Activated CD8-positive, alpha-beta memory T cell treated with anti-CD3 and anti-CD28 coated beads, Interleukin-2, amount 50 U/mL, for 24 hours (primary cell): ENCODE results near the gene PARD3.
"Not testable (repeated sequence)": the region's sequence is repeated elsewhere in the genome, so short reads cannot be mapped to it uniquely, and the experiment has no call there.

Source experiments
- DNase-seq: peaks from one replicate; pipeline ENCODE4 v3.0.0-alpha.2; 2020; ENCODE audit errors: extremely low read depth

Gene PARD3

DNA sequence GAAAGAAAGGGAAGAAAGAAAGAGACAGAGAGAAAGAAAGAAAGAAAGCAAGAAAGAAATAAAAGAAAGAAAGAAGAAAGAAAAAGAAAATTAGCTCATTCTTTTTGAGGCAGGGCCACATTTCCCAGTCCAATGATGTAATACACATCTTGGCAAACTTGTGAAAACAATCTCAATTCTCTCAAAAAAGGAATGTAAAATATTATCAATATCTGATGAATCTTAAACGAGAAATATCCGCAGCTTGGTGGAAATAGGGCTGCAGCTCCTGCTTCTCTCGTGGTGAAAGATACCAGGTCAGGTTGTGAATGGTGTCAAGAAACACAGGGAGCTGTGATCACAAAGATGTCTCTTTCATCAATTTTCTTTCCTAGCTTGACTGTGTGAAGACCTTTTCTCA lies 741.0 kb downstream of the PARD3 start:
- DNase-seq, result no peak

DNA sequence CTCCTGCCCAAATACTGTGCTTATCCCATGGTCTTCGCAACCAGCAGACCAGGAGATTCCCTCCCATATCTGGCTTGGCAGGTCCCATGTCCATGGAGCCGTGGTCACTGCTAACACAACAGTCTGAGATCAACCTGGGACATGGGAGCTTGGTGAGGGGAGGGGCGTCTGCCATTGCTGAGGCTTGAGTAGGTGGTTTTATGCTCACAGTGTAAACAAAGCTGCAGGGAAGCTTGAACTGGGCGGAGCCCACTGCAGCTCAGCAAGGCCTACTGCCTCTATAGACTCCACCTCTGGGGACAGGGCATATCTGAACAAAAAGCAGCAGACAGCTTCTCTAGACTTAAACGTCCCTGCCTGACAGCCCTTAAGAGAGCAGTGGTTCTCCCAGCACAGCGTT lies 747.4 kb downstream of the PARD3 start:
- not testable (repeated sequence) for DNase-seq

GRCh38 chr10:34063592-34063991 lies 751.5 kb downstream of the PARD3 start:
- DNase-seq, result no peak

DNA sequence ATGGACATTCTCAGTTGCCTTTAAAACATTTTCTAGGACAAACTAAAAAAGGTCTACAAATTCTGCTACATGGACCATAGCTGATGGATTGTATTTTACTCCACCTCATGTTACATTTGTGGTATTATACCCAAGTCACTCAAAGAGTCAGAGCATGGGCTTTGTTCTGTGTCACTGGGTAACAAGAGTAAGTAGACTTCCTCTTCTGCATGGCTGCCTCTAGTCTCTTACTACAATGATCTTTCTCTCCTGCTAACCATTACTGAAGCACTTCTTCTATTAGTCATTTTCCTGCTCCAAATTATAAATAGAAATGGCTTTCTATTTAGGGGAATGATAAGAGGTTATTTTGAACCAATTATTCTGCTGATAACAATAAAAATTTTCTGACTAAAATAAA lies 753.3 kb downstream of the PARD3 start:
- no peak for DNase-seq
